BE2C (cell line): ENCODE measurements around the gene NFATC2.

Experiments
- DNase-seq: peaks from one replicate; pipeline ENCODE4 v3.0.0-alpha.2; 2020
- H3K27me3 ChIP-seq: fragments of 250-450 bp; sonication (Bioruptor Pico); 2 replicates; pipeline ENCODE4 v1.5.1; 2020; ENCODE audit warnings: mild to moderate bottlenecking
- H3K36me3 ChIP-seq: fragments of 250-450 bp; sonication (Bioruptor Pico); 2 replicates; pipeline ENCODE4 v1.5.1; 2020; ENCODE audit warnings: mild to moderate bottlenecking
- H3K4me1 ChIP-seq: fragments of 250-450 bp; sonication (Bioruptor Pico); 2 replicates; pipeline ENCODE4 v1.5.1; 2020
- H3K4me3 ChIP-seq: 2 replicates; pipeline ENCODE4 v1.5.1; 2011; ENCODE audit warnings: low read depth, low read length
- H3K9me3 ChIP-seq: fragments of 250-450 bp; sonication (Bioruptor Pico); 2 replicates; pipeline ENCODE4 v1.5.1; 2020
- TF ChIP-seq, protein P1 (sequence below): IDR thresholded peaks from 2 replicates; pipeline ENCODE4 v1.5.1; 2012; ENCODE audit warnings: mild to moderate bottlenecking, low read depth, low read length

The NFATC2 gene

DNA sequence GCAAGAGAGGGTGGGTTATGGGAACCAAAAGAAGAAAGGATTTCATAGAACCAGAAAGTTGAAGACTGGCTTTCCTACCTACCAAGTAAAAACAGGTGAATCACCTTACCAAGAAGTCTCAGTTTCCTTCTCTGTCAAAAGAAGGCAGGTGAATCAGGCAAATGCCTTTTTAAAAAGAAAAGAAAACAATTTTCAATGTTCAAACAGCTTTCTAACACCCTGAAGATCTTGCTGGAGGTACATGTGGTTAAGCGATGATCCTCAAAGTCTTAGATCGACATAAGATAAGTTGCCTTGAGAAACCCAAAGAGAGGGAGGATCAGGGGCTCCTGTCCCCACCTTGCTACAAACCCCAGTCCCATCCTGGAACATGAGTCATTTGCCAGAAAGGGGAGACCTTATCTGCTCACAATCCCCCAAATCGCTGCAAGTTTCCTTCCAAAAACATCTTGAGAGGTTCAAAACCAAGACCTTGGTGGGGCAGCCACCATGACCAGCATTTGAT lies 71.6 kb downstream of the NFATC2 start:
- no peak for DNase-seq
- no peaks in the 10 kb centered on the region for H3K4me1 ChIP-seq
- TF ChIP-seq, protein P1, sequence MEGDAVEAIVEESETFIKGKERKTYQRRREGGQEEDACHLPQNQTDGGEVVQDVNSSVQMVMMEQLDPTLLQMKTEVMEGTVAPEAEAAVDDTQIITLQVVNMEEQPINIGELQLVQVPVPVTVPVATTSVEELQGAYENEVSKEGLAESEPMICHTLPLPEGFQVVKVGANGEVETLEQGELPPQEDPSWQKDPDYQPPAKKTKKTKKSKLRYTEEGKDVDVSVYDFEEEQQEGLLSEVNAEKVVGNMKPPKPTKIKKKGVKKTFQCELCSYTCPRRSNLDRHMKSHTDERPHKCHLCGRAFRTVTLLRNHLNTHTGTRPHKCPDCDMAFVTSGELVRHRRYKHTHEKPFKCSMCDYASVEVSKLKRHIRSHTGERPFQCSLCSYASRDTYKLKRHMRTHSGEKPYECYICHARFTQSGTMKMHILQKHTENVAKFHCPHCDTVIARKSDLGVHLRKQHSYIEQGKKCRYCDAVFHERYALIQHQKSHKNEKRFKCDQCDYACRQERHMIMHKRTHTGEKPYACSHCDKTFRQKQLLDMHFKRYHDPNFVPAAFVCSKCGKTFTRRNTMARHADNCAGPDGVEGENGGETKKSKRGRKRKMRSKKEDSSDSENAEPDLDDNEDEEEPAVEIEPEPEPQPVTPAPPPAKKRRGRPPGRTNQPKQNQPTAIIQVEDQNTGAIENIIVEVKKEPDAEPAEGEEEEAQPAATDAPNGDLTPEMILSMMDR: no peak
- no peak overlapping the region for H3K4me3 ChIP-seq
- no peaks in the 10 kb centered on the region for H3K9me3 ChIP-seq
- H3K36me3 ChIP-seq: no peaks in the 10 kb centered on the region
- no peaks in the 10 kb centered on the region; the same call in 1 of the 2 replicates for H3K27me3 ChIP-seq

DNA sequence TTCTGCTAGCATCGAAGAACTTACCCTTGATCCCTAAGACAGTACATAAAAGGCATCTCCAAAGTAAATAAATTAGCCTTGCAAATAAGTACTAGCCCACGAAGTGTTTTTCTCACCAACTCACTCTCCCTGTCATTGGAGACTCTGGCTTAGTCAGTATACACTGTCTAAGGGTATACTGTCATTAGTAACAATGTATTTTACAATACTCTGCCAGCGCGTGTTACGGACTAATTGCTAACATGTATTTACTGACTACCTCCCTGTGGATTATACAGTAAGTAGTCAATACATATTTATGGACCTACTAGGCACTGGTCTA lies 72.1 kb downstream of the NFATC2 start:
- no peak overlapping the region for H3K4me3 ChIP-seq
- DNase-seq: no peak
- TF ChIP-seq, protein P1: no peak
- no peaks in the 10 kb centered on the region for H3K9me3 ChIP-seq
- H3K4me1 ChIP-seq: no peaks in the 10 kb centered on the region
- no peaks in the 10 kb centered on the region for H3K36me3 ChIP-seq
- H3K27me3 ChIP-seq: no peaks in the 10 kb centered on the region; the same call in 1 of the 2 replicates

DNA sequence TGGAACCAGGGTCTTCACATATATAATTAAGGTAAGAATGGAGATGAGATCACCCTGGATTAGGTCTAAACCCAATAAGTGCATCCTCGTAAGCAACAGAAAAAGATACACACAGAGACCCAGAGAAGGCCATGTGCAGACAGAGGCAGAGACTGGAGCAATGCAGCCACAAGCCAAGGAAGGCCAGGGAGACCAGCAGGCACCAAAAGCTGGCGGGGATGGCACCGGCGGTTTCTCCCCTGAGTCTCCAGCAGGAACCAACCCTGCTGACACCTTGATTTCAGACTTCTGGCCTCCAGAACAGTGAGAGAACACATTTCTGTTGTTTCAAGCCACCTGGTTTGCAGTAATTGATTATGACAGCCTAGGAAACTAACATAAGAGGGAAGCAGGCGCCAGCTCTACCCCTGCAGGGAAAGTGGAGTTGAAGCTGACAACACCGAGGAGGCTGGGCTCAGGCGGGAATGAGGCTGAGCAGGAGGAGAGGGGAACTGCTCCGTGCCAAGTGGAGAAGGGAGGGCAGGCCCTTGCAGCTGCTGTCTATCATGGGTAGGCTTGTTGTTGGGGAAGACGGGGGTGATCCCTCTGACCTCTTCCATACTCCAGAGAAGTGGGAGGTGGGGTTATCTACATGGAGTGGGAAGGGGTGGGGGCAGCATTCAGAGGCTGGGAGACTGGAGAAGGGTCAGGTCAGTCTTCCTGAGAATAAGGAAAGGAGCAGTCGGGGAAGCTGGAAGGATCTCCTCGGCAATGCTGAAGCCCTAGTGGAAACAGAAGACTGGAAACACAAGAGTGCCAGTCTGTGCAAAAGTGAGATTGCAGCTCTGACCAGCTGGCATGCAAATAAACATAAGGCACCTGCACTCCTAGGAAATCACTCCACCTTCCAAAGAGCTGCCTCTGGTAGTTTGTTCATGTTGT lies 72.7 kb downstream of the NFATC2 start:
- no peak for DNase-seq
- Histone ChIP-seq H3K36me3 (no peaks in the 10 kb centered on the region), H3K27me3 (no peaks in the 10 kb centered on the region; the same call in 1 of the 2 replicates), H3K9me3 (no peaks in the 10 kb centered on the region), H3K4me1 (no peaks in the 10 kb centered on the region), H3K4me3 (no peak overlapping the region)
- TF ChIP-seq, protein P1: no peak

DNA sequence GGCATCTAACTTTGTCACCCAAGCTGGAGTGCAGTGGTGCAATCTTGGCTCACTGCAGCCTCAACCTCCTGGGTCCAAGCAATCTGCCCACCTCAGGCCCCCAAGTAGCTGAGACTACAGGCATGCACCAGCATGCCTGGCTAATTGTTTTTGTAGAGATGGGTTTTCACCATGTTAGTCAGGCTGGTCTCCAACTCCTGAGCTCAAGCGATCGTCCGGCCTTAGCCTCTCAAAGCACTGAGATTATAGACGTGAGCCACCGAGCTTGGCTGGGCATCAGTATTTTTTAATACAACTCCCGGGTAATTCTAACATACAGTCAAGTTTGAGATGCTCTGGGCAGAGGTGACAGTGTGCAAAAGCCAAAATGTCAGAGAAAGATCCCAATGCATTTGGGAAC lies 73.5 kb downstream of the NFATC2 start:
- Histone ChIP-seq H3K36me3 (no peaks in the 10 kb centered on the region), H3K9me3 (no peaks in the 10 kb centered on the region), H3K4me3 (no peak overlapping the region), H3K4me1 (no peaks in the 10 kb centered on the region), H3K27me3 (no peaks in the 10 kb centered on the region; the same call in 1 of the 2 replicates)
- DNase-seq: no peak
- TF ChIP-seq, protein P1: no peak

DNA sequence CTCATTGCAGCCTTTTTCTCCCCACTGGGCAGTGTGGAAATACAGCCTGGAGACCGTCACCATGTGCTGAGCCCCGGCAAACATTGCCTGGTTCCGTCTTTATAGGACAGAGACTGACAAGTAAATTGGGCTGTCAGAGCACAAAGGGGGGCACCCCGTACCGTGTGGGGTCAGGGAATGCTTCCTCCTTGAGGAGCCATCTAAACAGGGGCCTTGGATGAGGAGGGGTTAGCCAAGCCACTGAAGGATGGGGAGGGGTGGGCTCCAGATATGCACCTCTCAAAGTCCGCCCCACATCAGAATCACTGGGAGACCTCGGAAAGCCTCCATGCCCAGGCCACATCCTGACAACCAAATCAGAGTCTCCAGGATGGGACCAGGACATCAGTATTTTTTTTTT lies 73.9 kb downstream of the NFATC2 start:
- TF ChIP-seq, protein P1: no peak
- Histone ChIP-seq H3K36me3 (no peaks in the 10 kb centered on the region), H3K4me3 (no peak overlapping the region)

More for the DNA sequence above, 73.9 kb downstream of the NFATC2 start:
- H3K9me3 ChIP-seq: no peaks in the 10 kb centered on the region
- H3K4me1 ChIP-seq: no peaks in the 10 kb centered on the region
- DNase-seq: no peak
- H3K27me3 ChIP-seq: no peaks in the 10 kb centered on the region; the same call in 1 of the 2 replicates
